Astrocyte (in vitro differentiated cells and primary cell): ENCODE data around the gene VASN.

ENCODE experiments used
- CTCF ChIP-seq: IDR thresholded peaks from 2 replicates; pipeline ENCODE4 v1.5.1; 2011; ENCODE audit warnings: low read depth, mild to moderate bottlenecking, inconsistent platforms, low read length, moderate library complexity; ENCODE audit not compliant: insufficient read depth
- EZH2 ChIP-seq: IDR thresholded peaks from 2 replicates; pipeline ENCODE4 v1.6.1; 2012; ENCODE audit warnings: mild to moderate bottlenecking, low read length, inconsistent platforms; ENCODE audit not compliant: insufficient read depth

GRCh38 chr16:4365615-4366014, 6.0 kb upstream of the VASN start:
- TF ChIP-seq CTCF (no peak), EZH2 (no peak)
